ENCODE results near the gene PSME1.

PSME1 gene

DNA sequence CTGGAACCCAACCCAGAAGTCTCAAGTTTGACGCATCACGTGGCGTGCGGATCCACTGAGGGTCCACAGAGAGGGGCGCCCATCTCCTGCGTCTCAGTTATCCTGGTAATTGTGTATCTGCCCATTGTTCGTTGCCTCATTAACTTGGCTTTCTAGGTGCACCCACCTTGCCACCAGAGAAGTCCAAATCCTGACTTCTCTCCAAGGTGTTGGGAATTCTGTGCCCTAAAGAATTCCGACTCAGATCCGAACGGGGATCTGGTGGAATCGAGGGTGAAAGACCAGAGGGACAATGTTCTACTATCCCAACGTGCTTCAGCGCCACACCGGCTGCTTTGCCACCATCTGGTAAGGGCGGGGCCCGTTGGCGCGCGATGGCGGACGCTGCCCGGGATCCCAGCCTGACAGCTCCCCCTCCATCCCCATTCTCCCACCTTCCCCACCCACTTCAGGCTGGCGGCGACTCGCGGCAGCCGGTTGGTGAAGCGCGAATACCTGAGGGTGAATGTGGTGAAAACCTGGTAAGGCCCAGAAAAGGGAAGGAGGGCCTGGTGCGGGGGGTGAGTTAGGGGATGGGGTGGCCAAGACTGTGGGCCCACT is 36.4 kb downstream of the PSME1 start:
- no peak for DNase-seq (ENCODE audit: low read depth in 2 of 2)

GRCh38 chr14:24172871-24173281 is 36.9 kb downstream of the PSME1 start:
- DNase-seq (ENCODE audit: low read depth in 2 of 2): no peak

GRCh38 chr14:24176599-24176998 is 40.6 kb downstream of the PSME1 start:
- DNase-seq (ENCODE audit: low read depth in 2 of 2): no peak

GRCh38 chr14:24177041-24177825 is 41.2 kb downstream of the PSME1 start:
- DNase-seq (ENCODE audit: low read depth in 2 of 2): no peak

- DNase-seq (ENCODE audit: low read depth in 2 of 2): no peak
Observed at GRCh38 chr14:24177891-24178290, 41.9 kb downstream of the PSME1 start.

- DNase-seq (ENCODE audit: low read depth in 2 of 2): no peak
Observed at GRCh38 chr14:24178399-24179178, 42.6 kb downstream of the PSME1 start.

- no peak for DNase-seq (ENCODE audit: low read depth in 2 of 2)
Observed at GRCh38 chr14:24179294-24179960, 43.4 kb downstream of the PSME1 start.

- no peak for DNase-seq (ENCODE audit: low read depth in 2 of 2)
Observed at GRCh38 chr14:24179961-24180796, 44.2 kb downstream of the PSME1 start.

GRCh38 chr14:24181371-24182077 is 45.5 kb downstream of the PSME1 start:
- DNase-seq (ENCODE audit: low read depth in 2 of 2): no peak

- no peak for DNase-seq (ENCODE audit: low read depth in 2 of 2)
Observed at GRCh38 chr14:24182110-24182882, 46.3 kb downstream of the PSME1 start.

GRCh38 chr14:24183014-24183481 is 47.1 kb downstream of the PSME1 start:
- no peak for DNase-seq (ENCODE audit: low read depth in 2 of 2)

DNA sequence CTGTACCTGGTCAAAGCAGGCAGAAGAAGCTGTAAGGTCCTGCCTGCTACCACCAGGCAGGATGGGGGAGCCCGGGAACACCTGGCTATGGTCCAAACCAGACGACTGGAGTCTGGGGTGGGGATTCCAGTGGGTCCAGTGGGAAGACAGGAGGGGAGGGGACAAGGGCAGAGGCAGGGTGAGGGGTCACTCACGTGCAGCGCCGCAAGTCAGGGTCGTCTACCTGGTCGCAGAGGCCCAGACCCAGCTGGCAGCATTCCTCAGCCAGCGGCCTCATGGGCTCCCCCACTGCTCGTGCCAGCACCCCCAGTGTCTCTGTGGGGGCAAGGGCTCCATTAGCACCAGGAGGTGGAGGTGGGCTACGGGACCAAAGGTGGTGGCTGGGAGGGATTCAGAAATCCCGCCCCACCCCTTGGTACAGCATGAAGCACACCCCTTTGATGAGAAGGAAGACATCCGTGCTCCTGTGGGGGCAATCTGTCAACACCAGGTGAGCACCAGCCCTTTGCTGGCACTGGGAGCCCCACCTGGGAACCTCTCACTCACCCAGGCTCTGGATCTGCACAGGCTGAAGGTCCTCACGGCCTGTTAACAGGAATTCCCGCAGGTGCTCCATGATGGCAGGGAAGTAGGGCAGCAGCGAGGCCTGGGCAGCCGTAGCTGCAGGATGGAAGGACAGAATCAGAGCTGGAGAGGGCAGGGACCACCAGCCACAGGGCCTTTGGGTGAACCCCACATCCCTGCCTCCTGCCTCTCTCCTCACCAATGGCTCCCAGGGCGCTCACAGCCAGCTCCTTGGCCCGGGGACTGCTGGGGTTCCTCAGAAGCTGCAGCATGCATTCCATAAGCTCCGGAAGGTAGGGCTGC is 48.3 kb downstream of the PSME1 start:
- no peak for DNase-seq (ENCODE audit: low read depth in 2 of 2)

DNA sequence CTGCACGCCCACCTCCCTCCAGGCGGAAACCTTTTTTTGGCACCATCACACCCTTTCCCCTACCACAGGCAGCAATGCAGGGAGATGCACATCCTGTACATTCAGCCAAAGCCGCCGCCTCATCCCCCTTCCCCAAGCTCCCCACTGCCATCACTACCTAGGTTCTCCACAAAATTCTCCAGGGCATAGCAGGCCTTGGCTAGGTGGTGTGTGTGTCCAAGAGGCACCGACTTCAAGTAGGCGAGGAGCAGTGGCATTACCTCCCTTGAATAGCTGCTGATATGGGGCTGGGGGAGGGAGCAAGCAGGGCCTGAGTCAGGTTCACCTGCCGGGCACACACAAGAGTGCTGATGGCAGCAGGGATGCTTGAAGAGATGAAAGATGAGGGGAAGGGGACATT is 49.0 kb downstream of the PSME1 start:
- DNase-seq (ENCODE audit: low read depth in 2 of 2): no peak

- no peak for DNase-seq (ENCODE audit: low read depth in 2 of 2)
Observed at GRCh38 chr14:24185741-24186140, 49.7 kb downstream of the PSME1 start.

- no peak for DNase-seq (ENCODE audit: low read depth in 2 of 2)
Observed at GRCh38 chr14:24186831-24187538, 51.0 kb downstream of the PSME1 start.

DNA sequence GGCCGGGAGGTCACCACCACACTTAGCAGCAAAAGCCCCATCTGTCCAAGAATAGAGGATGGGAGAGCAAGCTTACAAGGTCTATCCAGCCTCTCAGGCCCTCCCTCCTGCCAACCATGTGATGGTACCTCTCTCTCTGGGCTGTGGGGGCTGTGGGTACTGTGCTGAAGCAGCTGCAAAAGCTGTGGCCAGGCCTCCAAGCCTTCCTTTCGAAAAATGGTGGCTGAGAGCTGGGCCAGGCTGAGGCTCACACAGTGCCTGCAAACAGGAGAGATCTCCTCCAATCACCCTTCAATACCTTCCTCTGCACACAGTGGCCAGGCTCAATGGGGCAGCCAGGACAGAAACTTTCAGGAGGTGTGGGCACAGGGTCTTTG is 51.5 kb downstream of the PSME1 start:
- no peak for DNase-seq (ENCODE audit: low read depth in 2 of 2)

All from activated CD8-positive, alpha-beta memory T cell treated with anti-CD3 and anti-CD28 coated beads for 4 hours (primary cell).